Measurements from ENCODE around the gene LUZP1. TPM values are rescaled to one million over a fixed set of nuclear protein-coding genes. Genes with fewer than 3 reads are reported as not detected.
A peak's percentile ranks its signal among the peaks of the same experiment; 100 is the strongest.

The LUZP1 gene
- total RNA-seq, 1 donor from 2014 or later = 38.2 TPM

GRCh38 chr1:23101887-23102286 lies 66.8 kb downstream of the LUZP1 start:
- DNase-seq (ENCODE audit: low spot score) (no peak), ATAC-seq (no peak)
- intact Hi-C loops (cut with DNase I) = loop anchor here (5.0 kb wide), 1 partner anchor 75 kb away; no protein-coding TSS in a partner anchor

- no peak for ATAC-seq
- DNase-seq (ENCODE audit: low spot score) = no peak
- intact Hi-C loops (cut with DNase I) = loop anchor here (5.0 kb wide), 1 partner anchor 76 kb away; no protein-coding TSS in a partner anchor
Observed at GRCh38 chr1:23101101-23101827, 67.4 kb downstream of the LUZP1 start.

DNA sequence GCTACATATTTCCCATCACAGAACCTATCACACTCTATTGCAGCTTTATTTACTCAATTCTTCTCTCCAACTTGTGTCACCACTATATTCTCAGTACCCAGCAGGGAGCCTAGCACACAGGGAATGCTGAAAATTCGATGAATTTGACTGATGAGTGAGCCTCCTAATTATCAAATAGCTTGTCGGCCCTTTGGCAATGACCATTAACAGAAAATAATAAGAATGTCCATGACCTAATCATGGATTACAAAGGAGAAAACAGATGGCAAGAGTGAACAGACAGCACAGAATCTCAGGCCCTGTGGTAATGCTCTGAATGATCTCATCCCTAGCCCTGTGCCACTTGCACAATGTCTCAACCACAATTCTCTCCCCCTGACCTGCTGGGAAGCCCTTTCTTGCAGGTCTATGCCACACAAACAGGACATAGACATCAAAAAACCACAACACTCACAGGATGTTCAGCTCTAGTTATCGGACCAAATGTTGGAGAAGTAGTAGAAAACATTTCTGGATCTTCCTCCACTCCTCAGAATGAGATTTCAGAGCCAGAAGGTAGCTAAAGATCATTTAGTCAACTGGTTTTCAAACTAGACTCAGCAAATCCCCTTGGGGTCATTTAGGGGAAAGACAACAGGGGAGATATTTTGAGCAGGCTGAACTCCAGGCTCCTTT lies 68.4 kb downstream of the LUZP1 start:
- DNase-seq (ENCODE audit: low spot score) = no peak
- peak; percentile 93 for ATAC-seq
- intact Hi-C loops (cut with DNase I) = loop anchor here (5.0 kb wide), 1 partner anchor 77 kb away; no protein-coding TSS in a partner anchor

DNA sequence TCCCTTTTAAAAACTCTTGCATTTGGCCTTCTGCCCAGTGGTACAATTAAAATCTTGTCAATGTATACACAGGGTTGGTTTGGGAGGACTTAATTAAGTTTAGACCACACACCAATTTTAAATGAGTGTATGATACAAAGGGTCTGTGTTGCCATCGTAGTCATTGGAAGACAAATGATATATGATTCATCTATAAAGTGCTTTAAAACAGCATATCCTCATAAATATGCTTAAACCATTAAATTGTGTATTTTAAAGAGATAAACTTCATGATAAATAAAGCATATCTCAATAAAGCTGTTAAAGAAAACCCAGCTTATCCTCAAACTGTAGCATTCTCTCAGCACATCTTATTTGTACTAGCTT lies 69.5 kb downstream of the LUZP1 start:
- intact Hi-C loops (cut with DNase I) = loop anchor here (5.0 kb wide), 1 partner anchor 88 kb away; no protein-coding TSS in a partner anchor
- no peak for ATAC-seq
- no peak for DNase-seq (ENCODE audit: low spot score)

DNA sequence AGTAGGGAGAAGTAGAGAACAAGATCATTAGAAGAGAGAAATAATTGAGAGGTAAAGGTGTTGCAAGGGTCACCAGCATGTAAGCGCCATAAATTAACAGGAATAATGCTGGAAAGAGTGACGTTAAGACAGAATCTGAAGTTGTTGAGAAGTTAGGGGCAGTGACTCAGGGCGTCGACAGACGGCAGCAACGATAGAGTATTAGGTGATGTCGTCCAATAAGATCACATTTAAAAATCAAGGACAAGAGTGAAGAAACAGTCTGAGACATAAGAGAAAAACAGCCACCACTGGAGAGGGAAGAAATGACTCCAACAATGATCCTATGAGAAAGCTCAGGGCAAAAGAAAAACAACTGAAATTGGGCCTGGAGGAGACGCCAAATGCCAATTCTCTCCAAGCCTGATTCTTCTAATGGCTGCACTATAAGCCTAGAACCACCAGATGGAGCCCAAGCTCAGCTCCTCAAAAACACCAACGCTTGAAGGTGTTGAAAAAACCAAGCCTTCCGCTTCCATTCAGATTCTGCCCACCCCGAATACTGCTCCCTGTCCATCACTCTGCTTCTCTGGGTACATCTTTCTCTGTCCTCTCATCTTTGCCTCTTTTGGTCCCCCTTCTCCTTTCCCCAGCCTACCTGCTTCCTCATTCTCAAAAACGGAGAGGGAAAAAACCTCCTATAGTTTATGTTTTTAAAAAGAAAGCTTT lies 70.0 kb downstream of the LUZP1 start:
- intact Hi-C loops (cut with DNase I) = loop anchor here (5.0 kb wide), 1 partner anchor 89 kb away; no protein-coding TSS in a partner anchor
- no peak for DNase-seq (ENCODE audit: low spot score)

GRCh38 chr1:23097316-23097715 lies 71.3 kb downstream of the LUZP1 start:
- no peak for ATAC-seq
- no peak for DNase-seq (ENCODE audit: low spot score)
- intact Hi-C loops (cut with DNase I) = loop anchor here (5.0 kb wide), 1 partner anchor 90 kb away; no protein-coding TSS in a partner anchor

More for the DNA sequence above, 70.0 kb downstream of the LUZP1 start:
- peak; percentile 78 for ATAC-seq

GRCh38 chr1:23092447-23092846 lies 76.2 kb downstream of the LUZP1 start:
- ATAC-seq (no peak), DNase-seq (ENCODE audit: low spot score) (no peak)
- intact Hi-C loops (cut with DNase I) = no loop called here

DNA sequence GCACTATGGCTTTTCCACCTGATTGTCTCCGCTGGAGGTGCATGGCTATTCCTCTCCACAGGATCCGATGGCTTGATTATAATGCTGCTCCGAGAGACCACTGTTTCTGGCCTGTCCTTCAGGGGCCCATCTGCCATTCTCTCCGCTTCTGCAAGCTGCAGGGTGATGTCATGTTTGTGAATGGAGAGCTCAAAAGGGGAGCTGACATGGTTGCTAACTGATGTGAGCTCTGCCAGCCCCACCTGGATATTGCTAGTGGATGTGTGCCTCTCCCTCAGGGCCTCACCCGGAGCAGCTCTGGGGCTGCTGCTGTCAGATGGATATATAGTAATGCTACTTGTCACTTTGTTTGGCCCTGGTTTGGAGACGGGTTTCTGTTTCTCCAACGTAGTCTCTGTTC lies 77.1 kb downstream of the LUZP1 start:
- ATAC-seq (no peak), DNase-seq (ENCODE audit: low spot score) (no peak)
- intact Hi-C loops (cut with DNase I) = no loop called here

DNA sequence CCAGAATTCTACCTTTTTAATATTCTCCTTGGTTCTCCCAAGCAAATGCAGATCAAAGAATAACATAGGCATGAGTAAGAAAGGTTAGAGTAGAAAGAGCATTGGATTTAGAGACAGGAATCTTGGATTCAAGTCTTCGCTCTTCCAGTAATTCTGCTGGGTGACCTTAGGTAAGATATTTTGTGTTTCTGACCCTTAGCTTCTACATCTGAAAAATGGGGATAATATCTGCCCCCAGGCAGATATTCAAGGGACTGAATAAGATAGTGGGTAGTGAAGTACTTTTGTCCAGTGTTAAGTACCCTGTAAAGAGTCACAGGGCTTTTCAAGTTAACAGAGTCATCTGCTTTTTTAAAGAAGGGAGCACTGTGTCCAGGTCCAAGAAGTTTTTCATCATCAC lies 78.6 kb downstream of the LUZP1 start:
- intact Hi-C loops (cut with DNase I) = no loop called here
- ATAC-seq = no peak

GRCh38 chr1:23088027-23088426 lies 80.6 kb downstream of the LUZP1 start:
- intact Hi-C loops (cut with DNase I) = no loop called here
- ATAC-seq (no peak), DNase-seq (ENCODE audit: low spot score) (no peak)

More for the DNA sequence above, 78.6 kb downstream of the LUZP1 start:
- no peak for DNase-seq (ENCODE audit: low spot score)

- DNase-seq (ENCODE audit: low spot score) = no peak
- intact Hi-C loops (cut with DNase I) = no loop called here
- ATAC-seq = no peak
Observed at GRCh38 chr1:23085696-23086095, 83.0 kb downstream of the LUZP1 start.

- intact Hi-C loops (cut with DNase I) = no loop called here
- DNase-seq (ENCODE audit: low spot score) (no peak), ATAC-seq (no peak)
Observed at GRCh38 chr1:23084880-23085279, 83.8 kb downstream of the LUZP1 start.

GRCh38 chr1:23083714-23084480 lies 84.8 kb downstream of the LUZP1 start:
- intact Hi-C loops (cut with DNase I) = no loop called here
- DNase-seq (ENCODE audit: low spot score) = no peak
- ATAC-seq = peak; percentile 67

DNA sequence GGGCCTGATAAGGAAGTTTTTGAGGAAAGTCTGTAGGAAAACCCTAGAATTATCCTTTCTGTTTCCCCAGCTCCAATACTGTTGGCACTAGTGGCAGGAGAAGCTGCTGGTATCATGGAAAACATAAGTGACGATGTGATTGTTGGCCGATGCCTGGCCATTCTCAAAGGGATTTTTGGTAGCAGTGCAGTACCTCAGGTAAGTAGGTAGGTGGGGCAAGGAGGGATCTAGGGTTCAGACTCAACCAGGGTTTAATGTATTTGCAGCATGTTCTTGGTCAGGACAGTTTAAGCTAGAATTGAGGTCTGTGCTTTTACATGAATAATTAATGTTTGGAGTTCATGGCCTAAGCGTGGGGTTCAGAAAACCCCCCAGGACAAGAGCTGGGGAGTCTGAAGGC lies 87.3 kb downstream of the LUZP1 start:
- no peak for ATAC-seq
- intact Hi-C loops (cut with DNase I) = no loop called here
- no peak for DNase-seq (ENCODE audit: low spot score)

DNA sequence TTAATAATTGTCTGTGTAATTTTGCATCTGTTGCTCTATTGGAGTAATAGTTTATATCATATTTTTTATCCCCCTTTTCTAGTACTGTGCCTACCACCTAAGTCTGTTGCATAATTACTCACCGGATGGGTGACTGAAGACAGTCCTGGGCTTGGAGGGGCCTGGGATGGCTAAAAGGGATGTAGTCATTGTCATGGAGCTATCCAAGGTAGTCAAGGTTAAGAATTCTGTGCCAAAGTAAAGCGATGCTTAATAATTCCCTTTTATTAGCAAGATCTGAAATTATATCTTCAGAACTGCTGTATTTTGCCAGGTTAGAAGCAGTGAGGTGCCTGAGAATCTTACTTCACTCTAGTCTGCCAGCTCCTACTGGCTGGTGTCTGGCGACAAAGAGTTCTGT lies 87.8 kb downstream of the LUZP1 start:
- ATAC-seq (no peak), DNase-seq (ENCODE audit: low spot score) (no peak)
- intact Hi-C loops (cut with DNase I) = no loop called here

GRCh38 chr1:23079025-23079424 lies 89.6 kb downstream of the LUZP1 start:
- no peak for DNase-seq (ENCODE audit: low spot score)
- ATAC-seq = no peak
- intact Hi-C loops (cut with DNase I) = no loop called here

GRCh38 chr1:23074012-23074411 lies 94.6 kb downstream of the LUZP1 start:
- no peak for ATAC-seq
- intact Hi-C loops (cut with DNase I) = no loop called here
- DNase-seq (ENCODE audit: low spot score) = no peak

DNA sequence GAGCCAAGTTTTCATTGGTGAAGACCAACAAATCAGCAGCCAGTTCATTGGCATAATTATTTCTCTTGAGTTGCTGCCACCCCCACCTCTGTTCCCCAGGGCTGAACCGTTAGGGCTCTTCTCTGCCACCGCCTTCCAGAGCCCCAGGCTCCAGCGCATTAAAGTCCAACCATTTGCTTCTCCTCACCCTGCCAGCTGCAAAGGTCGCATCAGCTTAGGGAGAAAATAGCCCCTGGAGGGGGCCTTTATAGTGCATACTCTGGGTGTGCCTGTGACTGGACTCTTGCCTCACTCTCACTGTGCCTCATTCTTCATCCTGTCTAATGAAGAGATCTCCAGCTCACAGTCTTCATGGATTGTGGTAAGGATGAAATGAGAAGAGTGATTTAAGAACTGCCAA lies 99.0 kb downstream of the LUZP1 start:
- intact Hi-C loops (cut with DNase I) = no loop called here
- DNase-seq (ENCODE audit: low spot score) (no peak), ATAC-seq (no peak)

GRCh38 chr1:23069149-23069548 lies 99.5 kb downstream of the LUZP1 start:
- intact Hi-C loops (cut with DNase I) = no loop called here
- DNase-seq (ENCODE audit: low spot score) (no peak), ATAC-seq (no peak)
